ENCODE measurements around the gene SIGMAR1. TPM values are rescaled to one million over a fixed set of nuclear protein-coding genes. Genes with fewer than 3 reads are reported as not detected.

SIGMAR1 gene
- total and polyA plus RNA-seq, 2 of the 8 experiments (the other 6 are each of a cell fraction or from before 2014, with no cell fraction given), result 84.2 to 134 TPM

- Histone ChIP-seq H3K79me2 (ENCODE audit: control insufficient read depth in 1 of 2, insufficient read depth in 2 of 2, low read length in 2 of 2) (peaks cover 0 to 12% of the 10 kb centered on the region in 2 experiments; a peak in 1 of 4 replicates), H3K4me2 (ENCODE audit: insufficient read depth in 1 of 2, low read depth in 2 of 2, low read length in 2 of 2) (peak overlapping the region; percentile 89 to 97), H4K20me1 (replicated peaks in 1 of 2; ENCODE audit: control insufficient read depth in 1 of 2, insufficient read depth in 2 of 2, low read length in 2 of 2) (peaks cover 2 to 8% of the 10 kb centered on the region in 2 experiments), H2BK15ac (ENCODE audit: low read length) (no peak overlapping the region), H4K5ac (ENCODE audit: insufficient read length, low read depth, low read length) (no peak overlapping the region), H3K27me3 (replicated peaks in 1 of 4; ENCODE audit: control insufficient read depth in 3 of 4, extremely low read depth in 1 of 4, insufficient read depth in 3 of 4, low read length in 3 of 4) (no peaks in the 10 kb centered on the region; a peak in 1 of 7 replicates), H3K4ac (replicated peaks; ENCODE audit: insufficient read length, low read depth, low read length) (no peak overlapping the region), H3K79me1 (ENCODE audit: low read depth, low read length) (peaks cover 6% of the 10 kb centered on the region; the same call in 1 of the 2 replicates), H3K9me3 (ENCODE audit: insufficient read depth in 2 of 2, low read depth in 1 of 2, low read length in 1 of 2) (no peaks in the 10 kb centered on the region), H2AFZ (ENCODE audit: low read length) (no peak overlapping the region), H3K36me3 (ENCODE audit: control insufficient read depth in 2 of 4, insufficient read depth in 4 of 4, low read length in 3 of 4) (peaks cover 3 to 23% (median 8%) of the 10 kb centered on the region in 4 experiments; a peak in 7 of 8 replicates), H2BK120ac (replicated peaks; ENCODE audit: low read depth, low read length) (no peak overlapping the region), H2BK20ac (ENCODE audit: low read length) (no peak overlapping the region), H3K27ac (ENCODE audit: low read depth, low read length) (peak overlapping the region; percentile 66; the same call in 1 of the 2 replicates), H3K18ac (ENCODE audit: extremely low read depth, low read length) (no peak overlapping the region), H4K8ac (ENCODE audit: extremely low read depth, insufficient read depth, low read length) (peak overlapping the region; percentile 88), H3K23me2 (ENCODE audit: low read depth, low read length) (peaks cover 11% of the 10 kb centered on the region; the same call in 1 of the 2 replicates), H3K4me3 (ENCODE audit: extremely low read depth in 1 of 4, insufficient read depth in 2 of 4, low read depth in 3 of 4, low read length in 4 of 4) (peak overlapping the region; percentile 69 to 92 (median 80)), H3K14ac (ENCODE audit: insufficient read length) (no peak overlapping the region), H4K91ac (replicated peaks; ENCODE audit: insufficient read length, low read length) (no peak overlapping the region), H3K23ac (ENCODE audit: insufficient read length) (no peak overlapping the region), H2AK5ac (ENCODE audit: low read depth, low read length) (no peak overlapping the region), H3K56ac (replicated peaks; ENCODE audit: insufficient read length, low read depth, low read length) (peak overlapping the region; percentile 94), H3K4me1 (replicated peaks in 1 of 4; ENCODE audit: control insufficient read depth in 3 of 4, insufficient read depth in 4 of 4, low read length in 3 of 4) (peaks cover 3 to 22% (median 11%) of the 10 kb centered on the region in 4 experiments), H2BK5ac (ENCODE audit: low read depth, low read length) (peak overlapping the region; percentile 97), H2BK12ac (ENCODE audit: low read depth, low read length) (peak overlapping the region; percentile 50; the same call in 1 of the 2 replicates), H3K9ac (replicated peaks in 1 of 4; ENCODE audit: extremely low read depth in 1 of 4, low read depth in 3 of 4, low read length in 3 of 4) (peak overlapping the region in 3 of 4 experiments; percentile 58 to 70 (median 62); a peak in 6 of 7 replicates)
- no peak for DNase-seq (ENCODE audit: low read depth in 1 of 2, low spot score in 2 of 2)
- CTCF ChIA-PET (ENCODE audit: partially characterized antibody), result interaction anchor here (0.8 to 17.4 kb wide), 14 partner anchors 11 to 144 kb away, joined by 3 to 277 read pairs (median 5); partner anchors contain the start of genes CCL27, DCTN3, IL11RA and RPP25L
- POLR2A ChIA-PET (ENCODE audit: partially characterized antibody), result interaction anchor here (0.6 to 12.8 kb wide), 6 partner anchors 10 to 1616 kb away, joined by 3 to 127 read pairs (median 8); partner anchors contain the start of genes ARID3C, CCL27, FANCG and SIGMAR1
- FAIRE-seq, result no peak
- 9% methylated on average over 8 of the region's 8 CpGs; no CpG with 5 or more reads in 1 of the 2 experiments for WGBS, 2 experiments (ENCODE audit: extremely low coverage in 1 of 2, insufficient coverage in 1 of 2, insufficient read length in 1 of 2, insufficient replicate concordance in 2 of 2, low coverage in 1 of 2, low lambda C conversion rate in 2 of 2, missing lambda C conversion rate in 1 of 2)
- TF ChIP-seq KDM4A (IDR thresholded peaks at IDR 0.05; ENCODE audit: low read depth, low read length, severe bottlenecking) (peak; percentile 37), YY1 (IDR thresholded peaks at IDR 0.05; ENCODE audit: low read depth, low read length) (no peak), RNF2 (IDR thresholded peaks at IDR 0.05; ENCODE audit: borderline replicate concordance, low read depth, low read length, missing control alignments, poor library complexity, severe bottlenecking) (no peak), SIN3A (conservative IDR thresholded peaks at IDR 0.05 in 1 of 2, IDR thresholded peaks at IDR 0.05 in 1 of 2; ENCODE audit: low read depth in 1 of 2, low read length in 2 of 2) (no peak), SP2 (IDR thresholded peaks at IDR 0.05; ENCODE audit: low read length) (no peak), TEAD4 (IDR thresholded peaks at IDR 0.05; ENCODE audit: low read depth, low read length) (no peak), POU5F1 (IDR thresholded peaks at IDR 0.05; ENCODE audit: low read depth, low read length) (no peak)
Measured at GRCh38 chr9:34647084-34647403, 9.5 kb upstream of the SIGMAR1 start.
